ENCODE data around the gene SEC31A. TPM values are rescaled to one million over a fixed set of nuclear protein-coding genes. Genes with fewer than 3 reads are reported as not detected.

The SEC31A gene
- total and polyA plus RNA-seq, 9 donors, result 142 to 388 (median 287) TPM

GRCh38 chr4:82776925-82777542 is 113.9 kb downstream of the SEC31A start:
- WGBS, 3 donors, result 69 to 72% (median 69%) methylated on average over 5 of the region's 5 CpGs
- intact Hi-C loops (cut with DNase I), result no loop called here
- no peak for DNase-seq
- H3K27me3 ChIP-seq, result no peaks in the 10 kb centered on the region
- no peak overlapping the region for H3K4me3 ChIP-seq
- peaks cover 28% of the 10 kb centered on the region for H3K4me1 ChIP-seq (ENCODE audit: insufficient read depth)
- H3K9me3 ChIP-seq, result no peaks in the 10 kb centered on the region
- H3K27ac ChIP-seq, result no peak overlapping the region
- no peaks in the 10 kb centered on the region for H3K36me3 ChIP-seq
- no peak for TF ChIP-seq CTCF (IDR thresholded peaks at IDR 0.05)
- no peak for TF ChIP-seq POLR2A (IDR thresholded peaks at IDR 0.05)
- TF ChIP-seq EP300 (IDR thresholded peaks at IDR 0.05), result no peak

- TF ChIP-seq POLR2A (IDR thresholded peaks at IDR 0.05) (no peak), CTCF (IDR thresholded peaks at IDR 0.05) (no peak), EP300 (IDR thresholded peaks at IDR 0.05) (no peak)
- no peak for DNase-seq
- Histone ChIP-seq H3K27ac (no peak overlapping the region), H3K9me3 (no peaks in the 10 kb centered on the region), H3K27me3 (no peaks in the 10 kb centered on the region), H3K4me3 (no peak overlapping the region), H3K36me3 (no peaks in the 10 kb centered on the region), H3K4me1 (ENCODE audit: insufficient read depth) (peaks cover 20% of the 10 kb centered on the region)
- WGBS, 3 donors, result 80 to 90% (median 86%) methylated on average over 5 of the region's 5 CpGs
- intact Hi-C loops (cut with DNase I), result no loop called here
Measured at GRCh38 chr4:82775243-82775642, 115.7 kb downstream of the SEC31A start.

GRCh38 chr4:82774711-82775171 is 116.2 kb downstream of the SEC31A start:
- Histone ChIP-seq H3K27me3 (no peaks in the 10 kb centered on the region), H3K4me1 (ENCODE audit: insufficient read depth) (peaks cover 20% of the 10 kb centered on the region), H3K36me3 (no peaks in the 10 kb centered on the region), H3K4me3 (no peak overlapping the region), H3K9me3 (no peaks in the 10 kb centered on the region), H3K27ac (no peak overlapping the region)
- no peak for DNase-seq
- no peak for TF ChIP-seq EP300 (IDR thresholded peaks at IDR 0.05)
- no peak for TF ChIP-seq POLR2A (IDR thresholded peaks at IDR 0.05)
- TF ChIP-seq CTCF (IDR thresholded peaks at IDR 0.05), result no peak
- 21 to 33% (median 28%) methylated on average over 3 of the region's 3 CpGs for WGBS, 3 donors
- intact Hi-C loops (cut with DNase I), result no loop called here

GRCh38 chr4:82773057-82773456 is 117.9 kb downstream of the SEC31A start:
- WGBS, 3 donors, result 70 to 96% (median 79%) methylated on average over 4 of the region's 4 CpGs
- Histone ChIP-seq H3K36me3 (no peaks in the 10 kb centered on the region), H3K4me3 (no peak overlapping the region), H3K9me3 (no peaks in the 10 kb centered on the region), H3K27ac (no peak overlapping the region), H3K27me3 (no peaks in the 10 kb centered on the region), H3K4me1 (ENCODE audit: insufficient read depth) (peaks cover 20% of the 10 kb centered on the region)
- intact Hi-C loops (cut with DNase I), result no loop called here
- DNase-seq, result no peak
- TF ChIP-seq EP300 (IDR thresholded peaks at IDR 0.05) (no peak), POLR2A (IDR thresholded peaks at IDR 0.05) (no peak), CTCF (IDR thresholded peaks at IDR 0.05) (no peak)
